ENCODE data around the gene CA10.

- TF ChIP-seq EZH2 (IDR thresholded peaks at IDR 0.05; ENCODE audit: insufficient read depth, poor library complexity, severe bottlenecking) (no peak), EZH2phosphoT487 (IDR thresholded peaks at IDR 0.05; ENCODE audit: insufficient read depth, low read depth) (no peak)
These were observed 9.6 kb downstream of the CA10 start for GRCh38 chr17:52148969-52149351.
